K562 (cell line): ENCODE measurements around the gene ARMCX5. TPM values are rescaled to one million over a fixed set of nuclear protein-coding genes. Genes with fewer than 3 reads are reported as not detected.

ENCODE experiments used
- ATAC-seq: fragments of 200-7000 bp; cut with Tn5 transposase; 3 replicates; pipeline ENCODE4 v1.9.1; 2020; ENCODE audit warnings: moderate library complexity
- BruUV-seq: library from RNA; stranded (reverse); fragments of 400-500 nt; replicated peaks from 2 replicates; lab custom pipeline; 2021; lab: Mats Ljungman, UMichigan
- CTCF ChIA-PET: fragments of 300-600 bp; formaldehyde crosslinking; extraction: SDS; loops from one replicate; lab custom pipeline; 2021; ENCODE audit warnings: low intra/inter-chr PET ratio; lab: Yijun Ruan, JAX
- POLR2A ChIA-PET: fragments of 300-600, 350-650 bp; sonication (Branson Sonifier 250); formaldehyde crosslinking; extraction: SDS; loops from one replicate; lab custom pipeline; 2021; ENCODE audit warnings: antibody characterized with exemption, inconsistent platforms; lab: Yijun Ruan, JAX
- DNase-seq, 4 experiments: peaks; one replicate each; pipeline versions ENCODE4 v3.0.0 to v3.0.0-alpha.2; 2011 to 2018; ENCODE audit warnings: low spot score in 3 of 4, mixed read lengths in 3 of 4; ENCODE audit errors: extremely low read depth in 1 of 4
- FAIRE-seq: peaks from 2 replicates; lab custom pipeline; 2011; peaks lifted over from hg19 to GRCh38; lab: Jason Lieb, UNC
- H2AFZ ChIP-seq: 2 replicates; pipeline ENCODE4 v1.6.0; 2011; ENCODE audit warnings: low read depth, low read length, control low read depth, inconsistent platforms
- H3K27ac ChIP-seq: fragments of 200-600 bp; 3 replicates; pipeline ENCODE4 v1.8.0; 2011; ENCODE audit warnings: low read depth, mild to moderate bottlenecking, control low read depth, inconsistent platforms, low read length, moderate library complexity, mixed read lengths; ENCODE audit errors: extremely low read depth
- H3K27me3 ChIP-seq, 2 experiments: fragments of 300-600 bp in 1 of 2; 2 replicates in 1 of 2; 3 replicates in 1 of 2; pipeline versions ENCODE4 v1.6.0 to v1.8.0; 2011; ENCODE audit warnings: inconsistent platforms in 2 of 2, low read length in 2 of 2, mild to moderate bottlenecking in 1 of 2, mixed read lengths in 1 of 2, moderate library complexity in 1 of 2; ENCODE audit not compliant: control insufficient read depth in 2 of 2, insufficient read depth in 2 of 2
- H3K36me3 ChIP-seq: fragments of 300-600 bp; 3 replicates; pipeline ENCODE4 v1.8.0; 2011; ENCODE audit warnings: mild to moderate bottlenecking, low read length, inconsistent platforms; ENCODE audit not compliant: control insufficient read depth, insufficient read depth
- H3K4me1 ChIP-seq, 2 experiments: fragments of 200-600 bp in 1 of 2; replicated peaks in 1 of 2; 2 replicates in 1 of 2; 3 replicates in 1 of 2; pipeline versions ENCODE4 v1.5.1 to v1.8.0; 2011; ENCODE audit warnings: inconsistent platforms in 2 of 2, low read length in 2 of 2, mild to moderate bottlenecking in 1 of 2, mixed read lengths in 1 of 2, moderate library complexity in 1 of 2; ENCODE audit not compliant: control insufficient read depth in 2 of 2, insufficient read depth in 2 of 2
- H3K4me2 ChIP-seq: 2 replicates; pipeline ENCODE4 v1.6.1; 2011; ENCODE audit warnings: low read length, control low read depth, inconsistent platforms, mixed read lengths; ENCODE audit not compliant: insufficient read depth
- H3K4me3 ChIP-seq: fragments of 200-600 bp; sonication (generic), shearing (Covaris generic); 2 replicates; pipeline ENCODE4 v1.5.1; 2016; ENCODE audit warnings: control low read depth, inconsistent platforms
- H3K79me2 ChIP-seq: fragments of 200-600 bp; 3 replicates; pipeline ENCODE4 v1.8.0; 2011; ENCODE audit warnings: low read length, inconsistent platforms; ENCODE audit not compliant: control insufficient read depth, insufficient read depth
- H3K9ac ChIP-seq, 2 experiments: 2 replicates each; pipeline versions ENCODE4 v1.6.0 to v1.6.1; 2011; ENCODE audit warnings: low read depth in 2 of 2, low read length in 2 of 2, control low read depth in 1 of 2, inconsistent platforms in 1 of 2, mild to moderate bottlenecking in 1 of 2, mixed read lengths in 1 of 2; ENCODE audit not compliant: insufficient read depth in 1 of 2
- H3K9me1 ChIP-seq: one replicate; pipeline ENCODE4 v1.6.0; 2011; ENCODE audit warnings: inconsistent platforms, mild to moderate bottlenecking, low read length, moderate library complexity; ENCODE audit not compliant: control insufficient read depth, insufficient read depth
- H3K9me3 ChIP-seq: replicated peaks from 2 replicates; pipeline ENCODE4 v1.5.1; 2011; ENCODE audit warnings: low read depth, low read length, inconsistent platforms; ENCODE audit not compliant: control insufficient read depth, insufficient read depth
- H4K20me1 ChIP-seq: replicated peaks from 2 replicates; pipeline ENCODE4 v1.6.1; 2011; ENCODE audit warnings: low read length, inconsistent platforms, mixed read lengths; ENCODE audit not compliant: control insufficient read depth, insufficient read depth
- BMI1 ChIP-seq: fragments of 150-350 bp; IDR thresholded peaks from 2 replicates; pipeline ENCODE4 v1.6.1; 2014; ENCODE audit warnings: low read length
- BRD9 ChIP-seq: fragments of 450-650 bp; IDR thresholded peaks from 2 replicates; pipeline ENCODE4 v1.6.1; 2018; ENCODE audit warnings: low read depth; ENCODE audit not compliant: partially characterized antibody
- ETV1 ChIP-seq: fragments of 450-650 bp; conservative IDR thresholded peaks from 2 replicates; pipeline ENCODE4 v1.6.1; 2016; ENCODE audit warnings: missing genetic modification characterization, control low read depth, low read depth, missing compliant biosample characterization
- FOXJ2 ChIP-seq: fragments of 200-800 bp; sonication (Bioruptor generic); IDR thresholded peaks from 2 replicates; pipeline ENCODE4 v1.6.1; 2016; ENCODE audit warnings: missing genetic modification characterization, missing compliant biosample characterization
- MAFF ChIP-seq: IDR thresholded peaks from 2 replicates; pipeline ENCODE4 v1.6.1; 2012; ENCODE audit warnings: low read length, improper control_type of control experiment
- MAZ ChIP-seq, 2 experiments: fragments of 450-650 bp in 1 of 2; sonication (generic) in 1 of 2; formaldehyde crosslinking; IDR thresholded peaks in 1 of 2; conservative IDR thresholded peaks in 1 of 2; 2 replicates each; pipeline versions ENCODE4 v1.4.0 to v1.5.0; 2020; ENCODE audit warnings: mild to moderate bottlenecking in 1 of 2, missing genetic modification reagents in 1 of 2
- NFIX ChIP-seq: fragments of 250-450 bp; sonication (Bioruptor Pico); IDR thresholded peaks from 2 replicates; pipeline ENCODE4 v1.4.0; 2020; ENCODE audit warnings: low read depth, mild to moderate bottlenecking, moderate library complexity
- NR2C2 ChIP-seq, 2 experiments: fragments of 200-800 bp in 1 of 2; sonication (Bioruptor generic) in 1 of 2; sonication (generic) in 1 of 2; formaldehyde crosslinking in 1 of 2; IDR thresholded peaks; 2 replicates each; pipeline versions ENCODE4 v1.6.1 to v1.8.0; 2016 to 2022; ENCODE audit warnings: mild to moderate bottlenecking in 1 of 2, missing compliant biosample characterization in 1 of 2, missing genetic modification characterization in 1 of 2, missing genetic modification reagents in 1 of 2
- SIN3B ChIP-seq: fragments of 450-650 bp; IDR thresholded peaks from 2 replicates; pipeline ENCODE4 v1.6.1; 2017; ENCODE audit warnings: low read depth, mild to moderate bottlenecking, moderate library complexity
- ZNF280A ChIP-seq: fragments of 450-650 bp; IDR thresholded peaks from 2 replicates; pipeline ENCODE4 v1.6.1; 2018; ENCODE audit warnings: mild to moderate bottlenecking, low read depth; ENCODE audit not compliant: partially characterized antibody
- ZNF282 ChIP-seq: sonication (generic); formaldehyde crosslinking; IDR thresholded peaks from 2 replicates; pipeline ENCODE4 v1.8.1; 2023; ENCODE audit warnings: missing genetic modification reagents
- ZNF830 ChIP-seq: fragments of 250-450 bp; sonication (Bioruptor Pico); IDR thresholded peaks from 2 replicates; pipeline ENCODE4 v1.5.0; 2021; ENCODE audit warnings: mild to moderate bottlenecking
- WGBS: fragments of 100-300 bp; shearing (Covaris generic); methylation state at CpG from one replicate; pipeline ENCODE4 v1.1.6; 2016; ENCODE audit warnings: low coverage, mixed read lengths; ENCODE audit not compliant: insufficient coverage; ENCODE audit errors: missing lambda C conversion rate; 5-methylcytosine and 5-hydroxymethylcytosine counted together
- in situ Hi-C: fragments of 300-500 bp; cut with MboI; formaldehyde crosslinking; loops from 4 replicates; pipeline ENCODE4 v1.15.0; 2018; ENCODE audit warnings: inconsistent platforms, mixed read lengths
- intact Hi-C: fragments of 100-400 bp; cut with micrococcal nuclease; formaldehyde crosslinking; loops from 2 replicates; pipeline ENCODE4 v1.14.2; 2022
- polyA plus RNA-seq, 8 experiments: library from polyadenylated mRNA; depleted of rRNA in 4 of 8; stranded (reverse) in 5 of 8; unstranded in 3 of 8; fragments of >200 nt; fragmentation: Nextera tagmentation in 2 of 8; fragmentation: Illumina TruSeq in 1 of 8; extraction: Ambion mirVana in 2 of 8; extraction: Trizol in 1 of 8; gene quantifications; 2 replicates each; pipeline versions ENCODE4 v1.2.1 to v1.2.3, GENCODE V29; 2011 to 2014; ENCODE audit warnings: inconsistent platforms in 1 of 8, missing spikeins in 1 of 8
- total RNA-seq, 7 experiments: library from RNA; depleted of rRNA in 6 of 7; stranded (reverse); fragments of >200 nt in 6 of 7; fragmentation: Illumina TruSeq in 2 of 7; extraction: Trizol in 2 of 7; gene quantifications; 2 replicates each; pipeline versions ENCODE4 v1.2.1 to v1.2.3, GENCODE V29; 2011 to 2021; ENCODE audit warnings: low replicate concordance in 1 of 7

Gene ARMCX5
- total and polyA plus RNA-seq, 9 of the 15 experiments (the other 6 are each of a cell fraction or from before 2014, with no cell fraction given): 13.4 to 29.4 (median 17.3) TPM

GRCh38 chrX:102560423-102561068, 38.8 kb upstream of the ARMCX5 start:
- Histone ChIP-seq H3K4me2 (no peak overlapping the region), H3K79me2 (no peaks in the 10 kb centered on the region), H3K36me3 (no peaks in the 10 kb centered on the region), H3K4me3 (no peak overlapping the region), H3K27me3 (no peaks in the 10 kb centered on the region), H3K9me3 (no peaks in the 10 kb centered on the region), H3K4me1 (no peaks in the 10 kb centered on the region), H3K9ac (no peak overlapping the region), H3K9me1 (no peaks in the 10 kb centered on the region), H4K20me1 (no peaks in the 10 kb centered on the region; the same call in 1 of the 2 replicates), H2AFZ (no peak overlapping the region), H3K27ac (no peak overlapping the region)
- no TSS peak for BruUV-seq
- ATAC-seq (no peak), DNase-seq (no peak), FAIRE-seq (no peak)
- 7% methylated on average over 2 of the region's 2 CpGs for WGBS
- intact Hi-C loops: no loop called here
- TF ChIP-seq ZNF280A: no peak
- no peak for TF ChIP-seq BMI1
- no peak for TF ChIP-seq ZNF282
- no peak for TF ChIP-seq NR2C2 (CRISPR knock-in tag; IDR thresholded peaks at IDR 0.05)
- no peak for TF ChIP-seq NR2C2 (tag; IDR thresholded peaks at IDR 0.05)
- TF ChIP-seq SIN3B: no peak
- no peak for TF ChIP-seq ETV1 (tag)
- TF ChIP-seq MAFF: no peak
- TF ChIP-seq NFIX (CRISPR knock-in tag): no peak
- no peak for TF ChIP-seq MAZ (CRISPR knock-in tag; conservative IDR thresholded peaks at IDR 0.05 in 1 of 2, IDR thresholded peaks at IDR 0.05 in 1 of 2)
- no peak for TF ChIP-seq BRD9
- TF ChIP-seq ZNF830: no peak
- TF ChIP-seq FOXJ2 (tag): no peak
- CTCF ChIA-PET: no interaction called here
- in situ Hi-C loops: no loop called here
- POLR2A ChIA-PET: interaction anchor here (0.7 kb wide), 1 partner anchor 644 kb away, joined by 3 read pairs; no protein-coding TSS in a partner anchor
